Motor neuron (in vitro differentiated cells): ENCODE measurements around the gene PET100. TPM values are rescaled to one million over a fixed set of nuclear protein-coding genes. Genes with fewer than 3 reads are reported as not detected.
A peak's percentile ranks its signal among the peaks of the same experiment; 100 is the strongest.

Experiments
- ATAC-seq, 8 experiments: fragments of 200-7000 bp; cut with Tn5 transposase; replicated peaks in 6 of 8; 2 replicates each; pipeline ENCODE4 v1.8.0; 2021; ENCODE audit warnings: mild to moderate bottlenecking in 8 of 8, moderate library complexity in 8 of 8
- H3K27ac ChIP-seq, 2 donors: fragments of 250-450 bp; sonication (Bioruptor Pico); 2 replicates each; pipeline ENCODE4 v1.9.0; 2021; ENCODE audit warnings: antibody characterized with exemption in 2 of 2, mild to moderate bottlenecking in 2 of 2, moderate library complexity in 1 of 2
- H3K4me1 ChIP-seq, 2 donors: fragments of 250-450 bp; sonication (Bioruptor Pico); replicated peaks in 1 of 2; 2 replicates each; pipeline ENCODE4 v1.6.1; 2021; ENCODE audit warnings: antibody characterized with exemption in 2 of 2, mild to moderate bottlenecking in 2 of 2, moderate library complexity in 1 of 2
- H3K4me3 ChIP-seq, 5 donors: fragments of 250-450 bp; sonication (Bioruptor Pico); 2 replicates each; pipeline ENCODE4 v1.9.0; 2021; ENCODE audit warnings: antibody characterized with exemption in 5 of 5, mild to moderate bottlenecking in 5 of 5, moderate library complexity in 4 of 5
- WGBS, 10 experiments: fragments of 450-650 bp; shearing (Covaris generic); methylation state at CpG; one replicate each; pipeline ENCODE4 v1.0.0; 2022; 5-methylcytosine and 5-hydroxymethylcytosine counted together
- in situ Hi-C, 9 experiments: fragments of 400-800 bp; cut with MboI; loops; one replicate each; pipeline ENCODE4 v1.15.0; 2021; ENCODE audit warnings: low sequenced_read_pairs in 9 of 9, low pct_unique_long_range_greater_than_20kb in 2 of 9; ENCODE audit not compliant: unreplicated experiment in 9 of 9
- total RNA-seq, 8 experiments: library from RNA; unstranded; fragments of 300-600 nt; gene quantifications; 2 replicates each; pipeline versions ENCODE4 v1.2.3 to v1.2.4, GENCODE V29; 2022

PET100 gene
- total RNA-seq, 8 experiments from 2014 or later, result 94.6 to 240 (median 105) TPM

- no peak overlapping the region for H3K4me3 ChIP-seq
- ATAC-seq, result no peak
- no peaks in the 10 kb centered on the region for H3K4me1 ChIP-seq
- no peak overlapping the region for H3K27ac ChIP-seq
- WGBS, 10 experiments, result 0 to 100% (median 60%) methylated on average over 1 to 7 of the region's 8 CpGs; no CpG with 5 or more reads in 2 of the 10 experiments
- in situ Hi-C loops, result loop anchor here in 1 of 9 experiments (25.0 kb wide), 1 partner anchor 93 kb away; no protein-coding TSS in a partner anchor
Observed at GRCh38 chr19:7655581-7655980, 26.0 kb downstream of the PET100 start.

GRCh38 chr19:7657131-7657751, 27.6 kb downstream of the PET100 start:
- in situ Hi-C loops, result loop anchor here in 1 of 9 experiments (25.0 kb wide), 1 partner anchor 95 kb away; no protein-coding TSS in a partner anchor

GRCh38 chr19:7658219-7658686, 28.7 kb downstream of the PET100 start:
- ATAC-seq, result peak in 4 of 8 experiments; percentile 35 to 51 (median 38)
- 6 to 50% (median 22%) methylated on average over 1 to 5 of the region's 9 CpGs; no CpG with 5 or more reads in 2 of the 10 experiments for WGBS, 10 experiments
- Histone ChIP-seq H3K4me1 (no peaks in the 10 kb centered on the region), H3K27ac (no peak overlapping the region), H3K4me3 (no peak overlapping the region)
- in situ Hi-C loops, result loop anchor here in 1 of 9 experiments (25.0 kb wide), 1 partner anchor 96 kb away; no protein-coding TSS in a partner anchor

More at GRCh38 chr19:7657131-7657751, 27.6 kb downstream of the PET100 start:
- 30 to 90% (median 60%) methylated on average over 2 to 7 of the region's 14 CpGs; no CpG with 5 or more reads in 1 of the 10 experiments for WGBS, 10 experiments
- ATAC-seq, result peak in 1 of 8 experiments; percentile 46
- H3K4me3 ChIP-seq, result no peak overlapping the region
- H3K27ac ChIP-seq, result no peak overlapping the region
- H3K4me1 ChIP-seq, result no peaks in the 10 kb centered on the region

- H3K4me1 ChIP-seq, result no peaks in the 10 kb centered on the region
- no peak for ATAC-seq
- 13 to 91% (median 44%) methylated on average over 2 to 7 of the region's 8 CpGs; no CpG with 5 or more reads in 2 of the 10 experiments for WGBS, 10 experiments
- H3K4me3 ChIP-seq, result no peak overlapping the region
- no peak overlapping the region for H3K27ac ChIP-seq
- in situ Hi-C loops, result loop anchor here in 1 of 9 experiments (25.0 kb wide), 1 partner anchor 100 kb away; no protein-coding TSS in a partner anchor
Observed at GRCh38 chr19:7661744-7662538, 32.3 kb downstream of the PET100 start.

- 0 to 92% (median 69%) methylated on average over 1 to 13 of the region's 14 CpGs for WGBS, 10 experiments
- H3K4me3 ChIP-seq, result no peak overlapping the region
- in situ Hi-C loops, result loop anchor here in 1 of 9 experiments (25.0 kb wide), 1 partner anchor 100 kb away; no protein-coding TSS in a partner anchor
- no peak overlapping the region for H3K27ac ChIP-seq
- no peaks in the 10 kb centered on the region for H3K4me1 ChIP-seq
- no peak for ATAC-seq
Observed at GRCh38 chr19:7662657-7663056, 33.1 kb downstream of the PET100 start.

GRCh38 chr19:7663706-7664105, 34.1 kb downstream of the PET100 start:
- WGBS, 10 experiments, result 4 to 79% (median 30%) methylated on average over 1 to 5 of the region's 7 CpGs; no CpG with 5 or more reads in 2 of the 10 experiments
- Histone ChIP-seq H3K27ac (no peak overlapping the region), H3K4me1 (no peaks in the 10 kb centered on the region), H3K4me3 (no peak overlapping the region)
- no peak for ATAC-seq
- in situ Hi-C loops, result loop anchor here in 1 of 9 experiments (25.0 kb wide), 1 partner anchor 101 kb away; no protein-coding TSS in a partner anchor

- Histone ChIP-seq H3K4me1 (no peaks in the 10 kb centered on the region), H3K27ac (no peak overlapping the region), H3K4me3 (no peak overlapping the region)
- in situ Hi-C loops, result loop anchor here in 1 of 9 experiments (25.0 kb wide), 1 partner anchor 103 kb away; no protein-coding TSS in a partner anchor
- ATAC-seq, result peak in 3 of 8 experiments; percentile 97 to 99 (median 97)
- WGBS, 10 experiments, result 0 to 100% (median 66%) methylated on average over 1 to 4 of the region's 4 CpGs
Observed at GRCh38 chr19:7665076-7665475, 35.5 kb downstream of the PET100 start.

- peak within 1 kb of the TSS in 3 of 5 donors; percentile 9 to 30 (median 29) for H3K4me3 ChIP-seq
- H3K4me1 ChIP-seq, result no peaks in the 10 kb centered on the region
- no peak within 1 kb of the TSS for H3K27ac ChIP-seq
- in situ Hi-C loops, result loop anchor here in 1 of 9 experiments (25.0 kb wide), 1 partner anchor 107 kb away; no protein-coding TSS in a partner anchor
- 0 to 86% (median 49%) methylated on average over 1 to 4 of the region's 9 CpGs; no CpG with 5 or more reads in 6 of the 10 experiments for WGBS, 10 experiments
- no peak for ATAC-seq
Observed at GRCh38 chr19:7668842-7669241, 39.2 kb downstream of the PET100 start, which contains the start of gene RETN. Gene RETN (plus strand): TSS chr19:7669049. CDS start chr19:7669327, 278 bp downstream.

- Histone ChIP-seq H3K27ac (no peak overlapping the region), H3K4me1 (no peaks in the 10 kb centered on the region), H3K4me3 (peak overlapping the region in 3 of 5 donors; percentile 9 to 30 (median 29))
- WGBS, 10 experiments, result 53% methylated on average over 2 of the region's 9 CpGs; no CpG with 5 or more reads in 9 of the 10 experiments
- ATAC-seq, result peak in 5 of 8 experiments; percentile 23 to 49 (median 46)
- in situ Hi-C loops, result loop anchor here in 1 of 9 experiments (25.0 kb wide), 1 partner anchor 107 kb away; no protein-coding TSS in a partner anchor
Observed at GRCh38 chr19:7669641-7670040, 40.0 kb downstream of the PET100 start.

- WGBS, 10 experiments, result 0 to 10% (median 0%) methylated on average over 1 to 8 of the region's 43 CpGs; no CpG with 5 or more reads in 5 of the 10 experiments
- H3K4me1 ChIP-seq, result no peaks in the 10 kb centered on the region
- peak; percentile 13 to 92 (median 88) for ATAC-seq
- in situ Hi-C loops, result loop anchor here in 1 of 9 experiments (25.0 kb wide), 1 partner anchor 108 kb away; no protein-coding TSS in a partner anchor
- H3K4me3 ChIP-seq, result peak overlapping the region; percentile 6 to 30 (median 28)
- no peak overlapping the region for H3K27ac ChIP-seq
Observed at GRCh38 chr19:7670150-7670783, 40.7 kb downstream of the PET100 start.

- no peak overlapping the region for H3K27ac ChIP-seq
- in situ Hi-C loops, result loop anchor here in 1 of 9 experiments (25.0 kb wide), 1 partner anchor 108 kb away; no protein-coding TSS in a partner anchor
- ATAC-seq, result no peak
- no peaks in the 10 kb centered on the region for H3K4me1 ChIP-seq
- 0 to 24% methylated on average over 1 to 2 of the region's 9 CpGs; no CpG with 5 or more reads in 8 of the 10 experiments for whole genome bisulfite sequencing, 10 experiments
- no peak overlapping the region for H3K4me3 ChIP-seq
Observed at GRCh38 chr19:7670790-7671189, 41.2 kb downstream of the PET100 start.

- 0 to 47% (median 8%) methylated on average over 2 to 6 of the region's 9 CpGs; no CpG with 5 or more reads in 4 of the 10 experiments for WGBS, 10 experiments
- Histone ChIP-seq H3K27ac (no peak overlapping the region), H3K4me3 (no peak overlapping the region), H3K4me1 (no peaks in the 10 kb centered on the region)
- in situ Hi-C loops, result loop anchor here in 1 of 9 experiments (25.0 kb wide), 1 partner anchor 110 kb away; no protein-coding TSS in a partner anchor
- ATAC-seq, result no peak
Observed at GRCh38 chr19:7672522-7672921, 42.9 kb downstream of the PET100 start.
